Measurements from ENCODE around the gene ANKRD13B.

Gene ANKRD13B

GRCh38 chr17:29562615-29563014 is 30.3 kb upstream of the ANKRD13B start:
- ChIA-PET CTCF (interaction anchor here (0.7 kb wide), 1 partner anchor 10 kb away, joined by 3 read pairs; no protein-coding TSS in a partner anchor), POLR2A (ENCODE audit: low non-redundant PET) (no interaction called here)
- TF ChIP-seq, protein P1, sequence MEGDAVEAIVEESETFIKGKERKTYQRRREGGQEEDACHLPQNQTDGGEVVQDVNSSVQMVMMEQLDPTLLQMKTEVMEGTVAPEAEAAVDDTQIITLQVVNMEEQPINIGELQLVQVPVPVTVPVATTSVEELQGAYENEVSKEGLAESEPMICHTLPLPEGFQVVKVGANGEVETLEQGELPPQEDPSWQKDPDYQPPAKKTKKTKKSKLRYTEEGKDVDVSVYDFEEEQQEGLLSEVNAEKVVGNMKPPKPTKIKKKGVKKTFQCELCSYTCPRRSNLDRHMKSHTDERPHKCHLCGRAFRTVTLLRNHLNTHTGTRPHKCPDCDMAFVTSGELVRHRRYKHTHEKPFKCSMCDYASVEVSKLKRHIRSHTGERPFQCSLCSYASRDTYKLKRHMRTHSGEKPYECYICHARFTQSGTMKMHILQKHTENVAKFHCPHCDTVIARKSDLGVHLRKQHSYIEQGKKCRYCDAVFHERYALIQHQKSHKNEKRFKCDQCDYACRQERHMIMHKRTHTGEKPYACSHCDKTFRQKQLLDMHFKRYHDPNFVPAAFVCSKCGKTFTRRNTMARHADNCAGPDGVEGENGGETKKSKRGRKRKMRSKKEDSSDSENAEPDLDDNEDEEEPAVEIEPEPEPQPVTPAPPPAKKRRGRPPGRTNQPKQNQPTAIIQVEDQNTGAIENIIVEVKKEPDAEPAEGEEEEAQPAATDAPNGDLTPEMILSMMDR (conservative IDR thresholded peaks at IDR 0.05; ENCODE audit: low read depth), result no peak
- DNase-seq (ENCODE audit: low spot score), result no peak
- H3K27ac ChIP-seq, result no peak overlapping the region

GRCh38 chr17:29563816-29564215 is 29.1 kb upstream of the ANKRD13B start:
- TF ChIP-seq, protein P1 (conservative IDR thresholded peaks at IDR 0.05; ENCODE audit: low read depth), result no peak
- CTCF ChIA-PET, result interaction anchor here (0.6 kb wide), 1 partner anchor 60 kb away, joined by 5 read pairs; no protein-coding TSS in a partner anchor
- no peak for DNase-seq (ENCODE audit: low spot score)
- POLR2A ChIA-PET (ENCODE audit: low non-redundant PET), result no interaction called here
- no peak overlapping the region for H3K27ac ChIP-seq

DNA sequence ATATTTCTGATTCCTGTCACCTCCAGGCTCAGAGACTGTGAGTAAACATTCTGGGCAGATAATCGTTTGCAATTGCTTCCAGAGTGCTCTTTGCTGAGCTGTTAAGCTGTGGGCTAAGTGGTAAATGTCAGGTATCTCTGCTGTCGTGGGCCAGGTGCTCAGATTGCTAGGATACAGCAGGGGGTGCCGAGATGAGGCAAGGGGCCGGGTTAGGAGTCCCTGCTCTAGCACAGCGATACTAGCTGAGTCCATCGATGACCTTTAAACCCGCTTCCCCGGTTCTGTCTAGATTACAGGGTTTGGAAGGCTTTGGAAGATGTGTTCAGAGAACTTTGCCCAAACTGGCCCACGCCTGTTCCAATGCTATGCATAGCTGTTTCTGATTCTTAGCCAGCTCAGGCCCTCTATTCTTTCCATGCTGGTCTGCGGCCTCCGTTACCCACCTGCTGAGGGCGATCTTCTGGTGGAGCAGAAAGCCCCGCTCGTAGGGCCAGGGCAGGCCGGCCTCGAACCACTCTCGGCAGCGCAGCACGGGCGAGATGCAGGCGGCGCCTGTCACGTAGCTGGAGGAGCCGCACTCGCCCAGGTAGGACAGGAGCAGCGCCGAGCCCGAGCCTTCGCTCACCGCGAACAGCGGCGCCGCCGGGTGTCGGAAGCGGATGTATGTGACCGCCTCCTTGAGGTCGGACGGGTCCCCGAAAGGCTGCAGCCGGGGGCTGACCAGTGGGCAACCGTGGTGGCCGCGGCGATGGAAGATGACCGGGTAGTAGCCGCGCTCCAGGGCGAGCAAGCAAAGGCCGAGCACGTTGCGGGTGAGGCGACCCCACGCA is 27.1 kb upstream of the ANKRD13B start:
- H3K27ac ChIP-seq, result peak overlapping the region; percentile 98
- DNase-seq (ENCODE audit: low spot score), result no peak
- TF ChIP-seq, protein P1 (conservative IDR thresholded peaks at IDR 0.05; ENCODE audit: low read depth), result no peak
- POLR2A ChIA-PET (ENCODE audit: low non-redundant PET), result no interaction called here
- CTCF ChIA-PET, result interaction anchor here (0.6 to 1.4 kb wide), 5 partner anchors 29 to 242 kb away, joined by 3 read pairs; no protein-coding TSS in a partner anchor

GRCh38 chr17:29566473-29567303 is 26.2 kb upstream of the ANKRD13B start, which contains the start of gene ABHD15:
Gene ABHD15, minus strand, starts transcription at chr17:29567037. Its CDS starts 71 bp downstream, at chr17:29566966.
- DNase-seq (ENCODE audit: low spot score), result peak; percentile 77
- H3K27ac ChIP-seq, result peak within 1 kb of the TSS; percentile 98
- TF ChIP-seq, protein P1 (conservative IDR thresholded peaks at IDR 0.05; ENCODE audit: low read depth), result no peak
- ChIA-PET POLR2A (ENCODE audit: low non-redundant PET) (interaction anchor here (1.0 kb wide), 1 partner anchor 175 kb away, joined by 4 read pairs; no protein-coding TSS in a partner anchor), CTCF (interaction anchor here (0.6 to 1.5 kb wide), 5 partner anchors 22 to 197 kb away, joined by 3 to 7 read pairs (median 3); partner anchors contain the start of gene ANKRD13B)

DNA sequence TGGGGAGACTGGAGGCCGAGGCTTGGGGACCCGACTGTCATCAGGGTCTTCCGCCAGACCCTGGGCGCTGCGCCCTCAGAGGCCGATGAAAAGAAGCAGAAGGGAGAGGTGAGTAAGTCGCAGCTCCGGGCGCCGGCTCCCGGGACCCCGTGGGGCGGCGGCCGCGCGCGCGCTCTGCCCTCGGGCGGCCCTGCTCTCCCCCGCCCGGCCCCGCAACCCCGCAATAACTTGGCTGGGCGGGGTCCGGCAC is 25.7 kb upstream of the ANKRD13B start:
- TF ChIP-seq, protein P1 (conservative IDR thresholded peaks at IDR 0.05; ENCODE audit: low read depth), result no peak
- ChIA-PET POLR2A (ENCODE audit: low non-redundant PET) (interaction anchor here (1.0 kb wide), 1 partner anchor 175 kb away, joined by 4 read pairs; no protein-coding TSS in a partner anchor), CTCF (interaction anchor here (0.6 to 1.5 kb wide), 4 partner anchors 21 to 198 kb away, joined by 3 to 7 read pairs (median 3); partner anchors contain the start of gene ANKRD13B)
- no peak for DNase-seq (ENCODE audit: low spot score)
- H3K27ac ChIP-seq, result peak overlapping the region; percentile 98
